Measurements from ENCODE around the gene MIA.

GRCh38 chr19:40768869-40769268, 6.5 kb upstream of the MIA start:
- TF ChIP-seq EZH2phosphoT487 (IDR thresholded peaks at IDR 0.05; ENCODE audit: low read length) = no peak
- TF ChIP-seq CTCF (IDR thresholded peaks at IDR 0.05; ENCODE audit: low read length) = no peak
- TF ChIP-seq EZH2 (optimal IDR thresholded peaks at IDR 0.05; ENCODE audit: low read depth, low read length) = no peak

Data from MM.1S (cell line).